HUES64 (cell line): Measurements from ENCODE around the gene ASB10. TPM values are rescaled to one million over a fixed set of nuclear protein-coding genes. Genes with fewer than 3 reads are reported as not detected.

ENCODE experiments used
- H3K27ac ChIP-seq: 2 replicates; pipeline ENCODE4 v1.7.0; 2013; ENCODE audit warnings: low read depth, low read length, inconsistent platforms
- H3K27me3 ChIP-seq: 2 replicates; pipeline ENCODE4 v1.6.1; 2013; ENCODE audit warnings: mild to moderate bottlenecking, low read length; ENCODE audit not compliant: insufficient read depth
- H3K36me3 ChIP-seq: 2 replicates; pipeline ENCODE4 v1.6.1; 2013; ENCODE audit warnings: mild to moderate bottlenecking, low read length; ENCODE audit not compliant: insufficient read depth
- H3K4me1 ChIP-seq: 2 replicates; pipeline ENCODE4 v1.6.1; 2013; ENCODE audit warnings: mild to moderate bottlenecking, low read length, moderate library complexity; ENCODE audit not compliant: insufficient read depth
- H3K4me3 ChIP-seq: 2 replicates; pipeline ENCODE4 v1.5.1; 2013; ENCODE audit warnings: mild to moderate bottlenecking, low read length, moderate library complexity
- H3K9ac ChIP-seq: 2 replicates; pipeline ENCODE4 v1.6.1; 2013; ENCODE audit warnings: mild to moderate bottlenecking, low read depth, low read length
- H3K9me3 ChIP-seq: 2 replicates; pipeline ENCODE4 v1.6.1; 2013; ENCODE audit warnings: low read depth, low read length; ENCODE audit not compliant: insufficient read depth
- WGBS: fragments of 150-250, 120-280 bp; methylation state at CpG from one replicate; pipeline ENCODE4 v1.1.7; 2013; ENCODE audit warnings: missing lambda C conversion rate; 5-methylcytosine and 5-hydroxymethylcytosine counted together
- polyA plus RNA-seq, 2 experiments: library from polyadenylated mRNA; stranded (reverse); fragments of 50-300 nt; gene quantifications; one replicate each; pipeline ENCODE4 v1.2.3, GENCODE V29; 2013

The ASB10 gene, protein sequence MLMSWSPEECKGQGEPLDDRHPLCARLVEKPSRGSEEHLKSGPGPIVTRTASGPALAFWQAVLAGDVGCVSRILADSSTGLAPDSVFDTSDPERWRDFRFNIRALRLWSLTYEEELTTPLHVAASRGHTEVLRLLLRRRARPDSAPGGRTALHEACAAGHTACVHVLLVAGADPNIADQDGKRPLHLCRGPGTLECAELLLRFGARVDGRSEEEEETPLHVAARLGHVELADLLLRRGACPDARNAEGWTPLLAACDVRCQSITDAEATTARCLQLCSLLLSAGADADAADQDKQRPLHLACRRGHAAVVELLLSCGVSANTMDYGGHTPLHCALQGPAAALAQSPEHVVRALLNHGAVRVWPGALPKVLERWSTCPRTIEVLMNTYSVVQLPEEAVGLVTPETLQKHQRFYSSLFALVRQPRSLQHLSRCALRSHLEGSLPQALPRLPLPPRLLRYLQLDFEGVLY
- polyA plus RNA-seq (2013, experiment 1 of 2), result not detected
- polyA plus RNA-seq (2013, experiment 2 of 2), result not detected

- no peaks in the 10 kb centered on the region for H3K36me3 ChIP-seq
- H3K9ac ChIP-seq, result no peak within 1 kb of the TSS
- no peaks in the 10 kb centered on the region for H3K4me1 ChIP-seq
- WGBS, result 91% methylated on average over 22 of the region's 22 CpGs
- H3K27me3 ChIP-seq, result no peaks in the 10 kb centered on the region; the same call in 1 of the 2 replicates
- no peaks in the 10 kb centered on the region for H3K9me3 ChIP-seq
- no peak within 1 kb of the TSS for H3K27ac ChIP-seq
- H3K4me3 ChIP-seq, result no peak within 1 kb of the TSS
These were observed at the start of gene ASB10 for GRCh38 chr7:151186640-151187408. ASB10 (minus strand) TSS chr7:151187250; CDS start chr7:151187130, 120 bp downstream.

DNA sequence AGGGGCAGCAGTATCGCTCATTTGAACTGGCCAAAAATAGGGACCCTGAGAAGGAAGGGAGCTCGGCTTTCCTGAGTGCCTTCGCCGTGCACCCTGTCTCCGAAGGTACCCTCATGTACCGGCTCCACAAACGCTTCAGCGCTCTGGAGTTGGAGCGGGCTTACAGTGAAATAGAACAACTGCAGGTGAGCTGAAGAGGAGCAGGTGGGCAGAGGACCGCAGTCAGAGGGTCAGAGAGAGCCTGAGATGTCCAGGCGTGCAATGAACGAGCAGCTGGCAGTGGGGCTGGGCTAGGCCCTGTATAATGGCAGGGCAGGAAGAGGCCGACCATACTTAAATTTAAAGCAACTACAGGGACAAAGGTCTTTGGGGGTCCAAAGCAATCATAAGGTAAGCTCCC is 49.4 kb upstream of the ASB10 start:
- Histone ChIP-seq H3K4me3 (no peak overlapping the region), H3K4me1 (peaks cover 9% of the 10 kb centered on the region; the same call in 1 of the 2 replicates), H3K9ac (no peak overlapping the region), H3K9me3 (no peaks in the 10 kb centered on the region), H3K27me3 (no peaks in the 10 kb centered on the region), H3K27ac (no peak overlapping the region), H3K36me3 (peaks cover 49% of the 10 kb centered on the region)
- WGBS, result 95% methylated on average over 13 of the region's 13 CpGs

- H3K4me3 ChIP-seq, result no peak overlapping the region
- H3K27ac ChIP-seq, result no peak overlapping the region
- H3K27me3 ChIP-seq, result no peaks in the 10 kb centered on the region
- H3K9me3 ChIP-seq, result no peaks in the 10 kb centered on the region
- H3K4me1 ChIP-seq, result peaks cover 9% of the 10 kb centered on the region; the same call in 1 of the 2 replicates
- peaks cover 46% of the 10 kb centered on the region for H3K36me3 ChIP-seq
- no peak overlapping the region for H3K9ac ChIP-seq
- WGBS, result 95% methylated on average over 28 of the region's 28 CpGs
These were observed 48.2 kb upstream of the ASB10 start for GRCh38 chr7:151235091-151235787.

- no peaks in the 10 kb centered on the region for H3K9me3 ChIP-seq
- peaks cover 9% of the 10 kb centered on the region; the same call in 1 of the 2 replicates for H3K4me1 ChIP-seq
- H3K9ac ChIP-seq, result 0 out of 2 replicates have a peak overlapping the region, but pooled peaks have one; percentile 77
- H3K27me3 ChIP-seq, result no peaks in the 10 kb centered on the region
- peaks cover 40% of the 10 kb centered on the region for H3K36me3 ChIP-seq
- WGBS, result 84% methylated on average over 9 of the region's 9 CpGs
- H3K4me3 ChIP-seq, result peak overlapping the region; percentile 84
- no peak overlapping the region for H3K27ac ChIP-seq
These were observed 46.8 kb upstream of the ASB10 start for GRCh38 chr7:151233804-151234203.

DNA sequence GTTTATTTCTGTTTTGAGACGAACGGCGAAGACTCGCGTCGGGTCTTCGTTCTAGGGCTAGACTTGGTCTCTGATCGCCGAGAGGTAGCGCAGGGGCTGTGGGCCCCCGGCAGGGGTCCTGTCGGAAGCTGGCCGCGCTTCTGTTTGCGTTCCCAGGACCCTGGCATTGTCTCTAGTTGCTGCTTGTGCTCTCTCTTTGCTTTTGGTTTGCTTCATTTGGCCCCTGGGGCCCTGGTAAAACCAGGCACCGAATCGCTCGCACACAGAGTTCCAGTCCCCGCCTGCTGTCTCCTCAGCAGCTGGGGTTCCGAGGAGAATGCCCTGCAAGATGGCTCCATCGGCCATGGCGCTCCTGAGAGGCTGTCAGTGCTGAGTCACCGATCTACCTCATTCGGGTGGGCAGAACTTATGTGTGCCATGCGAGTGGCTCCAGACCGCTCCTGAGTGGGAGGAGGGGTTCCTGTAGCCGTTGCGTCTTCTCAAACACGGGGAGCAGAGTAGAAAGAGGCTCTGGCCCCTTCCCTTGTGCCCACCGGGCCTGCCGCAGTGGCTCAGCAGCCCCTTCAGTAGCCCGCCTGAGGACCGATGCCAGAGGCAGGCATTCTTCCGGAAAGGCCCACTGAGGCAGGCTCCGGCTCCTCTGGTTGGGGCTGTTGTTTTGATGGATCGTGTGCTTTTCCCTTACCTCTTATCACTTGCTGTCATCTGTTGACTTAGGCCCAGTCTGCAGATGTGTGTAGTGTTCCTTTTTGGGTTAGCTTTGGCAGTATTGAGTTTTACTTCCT is 46.1 kb upstream of the ASB10 start:
- Histone ChIP-seq H3K4me3 (peak overlapping the region; percentile 84), H3K36me3 (peaks cover 34% of the 10 kb centered on the region), H3K9ac (peak overlapping the region; percentile 77), H3K4me1 (peaks cover 14% of the 10 kb centered on the region), H3K9me3 (no peaks in the 10 kb centered on the region), H3K27me3 (no peaks in the 10 kb centered on the region), H3K27ac (peak overlapping the region; percentile 53)
- whole genome bisulfite sequencing, result 14% methylated on average over 35 of the region's 36 CpGs

- Histone ChIP-seq H3K4me1 (peaks cover 18% of the 10 kb centered on the region), H3K9me3 (no peaks in the 10 kb centered on the region), H3K36me3 (peaks cover 26% of the 10 kb centered on the region), H3K9ac (peak within 1 kb of the TSS; percentile 77), H3K4me3 (peak within 1 kb of the TSS; percentile 84), H3K27me3 (no peaks in the 10 kb centered on the region), H3K27ac (peak within 1 kb of the TSS; percentile 53)
- 1% methylated on average over 79 of the region's 79 CpGs for WGBS
These were observed 45.3 kb upstream of the ASB10 start, which contains the start of gene CHPF2 for GRCh38 chr7:151232091-151232916. CHPF2 (plus strand) TSS chr7:151232483; CDS start chr7:151234012, 1,529 bp downstream.

- Histone ChIP-seq H3K27me3 (no peaks in the 10 kb centered on the region), H3K9me3 (no peaks in the 10 kb centered on the region), H3K4me3 (no peak overlapping the region), H3K4me1 (peaks cover 20% of the 10 kb centered on the region), H3K9ac (no peak overlapping the region), H3K36me3 (peaks cover 14% of the 10 kb centered on the region), H3K27ac (no peak overlapping the region)
- WGBS, result 85% methylated on average over 1 of the region's 1 CpG
These were observed 44.0 kb upstream of the ASB10 start for GRCh38 chr7:151231080-151231479.

GRCh38 chr7:151229249-151229648 is 42.2 kb upstream of the ASB10 start:
- 95% methylated on average over 8 of the region's 10 CpGs for WGBS

GRCh38 chr7:151228024-151228866 is 41.2 kb upstream of the ASB10 start:
- Histone ChIP-seq H3K9me3 (no peaks in the 10 kb centered on the region), H3K4me3 (peak overlapping the region; percentile 74), H3K27me3 (no peaks in the 10 kb centered on the region), H3K9ac (peak overlapping the region; percentile 83), H3K36me3 (peaks cover 26% of the 10 kb centered on the region), H3K4me1 (peaks cover 22% of the 10 kb centered on the region), H3K27ac (peak overlapping the region; percentile 92)
- WGBS, result 86% methylated on average over 10 of the region's 10 CpGs

More at GRCh38 chr7:151229249-151229648, 42.2 kb upstream of the ASB10 start:
- no peak overlapping the region for H3K9ac ChIP-seq
- H3K27ac ChIP-seq, result no peak overlapping the region
- no peaks in the 10 kb centered on the region for H3K27me3 ChIP-seq
- peaks cover 25% of the 10 kb centered on the region for H3K4me1 ChIP-seq
- H3K9me3 ChIP-seq, result no peaks in the 10 kb centered on the region
- no peak overlapping the region for H3K4me3 ChIP-seq
- H3K36me3 ChIP-seq, result peaks cover 16% of the 10 kb centered on the region
